Heart right ventricle (tissue), 16 donors: Measurements from ENCODE around the gene KCTD13. TPM values are rescaled to one million over a fixed set of nuclear protein-coding genes. Genes with fewer than 3 reads are reported as not detected.
A peak's percentile ranks its signal among the peaks of the same experiment; 100 is the strongest.
"Not testable (repeated sequence)": the region's sequence is repeated elsewhere in the genome, so short reads cannot be mapped to it uniquely, and the experiment has no call there.

Source experiments
- ATAC-seq, 8 donors: fragments of 200-7000 bp; cut with Tn5 transposase; one replicate each; pipeline ENCODE4 v1.9.1; 2020; ENCODE audit warnings: mild to moderate bottlenecking in 8 of 8, moderate library complexity in 8 of 8, moderate number of reproducible peaks in 1 of 8
- DNase-seq, 2 donors: peaks; one replicate each; pipeline ENCODE4 v3.0.0-alpha.2; 2020
- H3K27ac ChIP-seq, 10 donors: fragments of 200-600 bp; sonication (generic) in 2 of 10; one replicate each; pipeline versions ENCODE4 v1.5.0 to v1.8.0; 2020 to 2022; ENCODE audit warnings: mild to moderate bottlenecking in 3 of 10
- H3K27me3 ChIP-seq, 7 donors: fragments of 200-600 bp; one replicate each; pipeline ENCODE4 v1.8.0; 2021 to 2022; ENCODE audit warnings: mild to moderate bottlenecking in 2 of 7
- H3K36me3 ChIP-seq, 9 donors: fragments of 200-600 bp; sonication (generic) in 1 of 9; one replicate each; pipeline versions ENCODE4 v1.5.0 to v1.8.0; 2020 to 2022; ENCODE audit warnings: mild to moderate bottlenecking in 2 of 9
- H3K4me1 ChIP-seq, 9 donors: fragments of 200-600 bp; sonication (generic) in 1 of 9; one replicate each; pipeline versions ENCODE4 v1.5.0 to v1.8.0; 2020 to 2022; ENCODE audit warnings: mild to moderate bottlenecking in 4 of 9
- H3K4me3 ChIP-seq, 10 donors: fragments of 200-600 bp; sonication (generic) in 2 of 10; one replicate each; pipeline versions ENCODE4 v1.5.0 to v1.8.0; 2020 to 2022; ENCODE audit warnings: mild to moderate bottlenecking in 7 of 10, moderate library complexity in 2 of 10
- H3K9me3 ChIP-seq, 11 donors: fragments of 200-600 bp in 10 of 11; sonication (generic) in 2 of 11; one replicate each; pipeline versions ENCODE4 v1.5.0 to v1.8.0; 2013 to 2022; ENCODE audit warnings: mild to moderate bottlenecking in 2 of 11, control low read depth in 1 of 11, moderate library complexity in 1 of 11
- CTCF ChIP-seq, 9 donors: fragments of 200-600 bp; sonication (generic) in 2 of 9; IDR thresholded peaks; one replicate each; pipeline versions ENCODE4 v1.5.0 to v1.8.0; 2021 to 2022; ENCODE audit warnings: antibody characterized with exemption in 9 of 9, mild to moderate bottlenecking in 5 of 9, moderate library complexity in 1 of 9
- WGBS, 2 donors: extraction: QIAGEN DNeasy Blood & Tissue Kit; methylation state at CpG; one replicate each; pipeline ENCODE4 v1.1.7; 2013; ENCODE audit warnings: inconsistent platforms in 1 of 2; 5-methylcytosine and 5-hydroxymethylcytosine counted together
- intact Hi-C, 10 donors: fragments of 100-400 bp; cut with DNase I; formaldehyde crosslinking; loops; one replicate each; pipeline versions ENCODE4 v1.11.1 to v1.14.2; 2022
- polyA plus RNA-seq, 2 donors: library from polyadenylated mRNA; stranded (reverse); fragments of 200-250 nt; gene quantifications; one replicate each; pipeline ENCODE4 v1.2.3, GENCODE V29; 2013
- total RNA-seq, 10 donors: library from RNA; stranded (reverse); fragmentation: NEBNext Ultra II Directional in 3 of 10; extraction: Animal tissue kit (Norgen Biotek cat#: 25700) in 3 of 10; gene quantifications; one replicate each; pipeline versions ENCODE4 v1.2.1 to v1.2.4, GENCODE V29; 2021 to 2023
- donor health status: Arrhythmogenic right ventricular cardiomyopathy.
- donor health status: ischemic (EF 13 %, LVEDD 7.1; RV severe dilation, severe dysfunction).
- donor health status: healthy with polysubstance abuse.
- donor health status: DM: no; HTN: yes; CAD: no.
- donor health status: DM: no; HTN: no; CAD: no.
- donor health status: ischemic (EF 25% LVEDD 6.9; RV normal size, moderate dysfunction).
- donor health status: ischemic (EF 25% LVEDD 5.7; RV mildly dilated, moderate dysfunction).
- donor health status: healthy.
- donor health status: DM: yes; HTN: yes; CAD: no.
- donor health status: Ischemic cardiomyopathy.
- donor health status: ischemic (EF 35%, LVEDD 5.7; RV mildly dilated, moderate dysfunction).
- donor health status: nonischemic (EF 11% LVEDD 7.7; RV severe dilation, severe dysfunction).
- donor health status: DM: yes; HTN: yes; CAD: no.
- donor health status: PGD.
- donor health status: ischemic (EF 29% LVEDD 5.4; RV normal size, mild dysfunction).
- donor health status: nonischemic (EF 23%, LVEDD 6.1; RV moderate dilation, normal function).

KCTD13 gene
- total and polyA plus RNA-seq, 12 donors, result 5.2 to 18.0 (median 7.3) TPM

- Histone ChIP-seq H3K4me1 (peaks cover 0 to 35% (median 20%) of the 10 kb centered on the region in 9 donors), H3K9me3 (no peaks in the 10 kb centered on the region), H3K27me3 (no peaks in the 10 kb centered on the region), H3K27ac (peak within 1 kb of the TSS; percentile 93 to 98 (median 96)), H3K4me3 (peak within 1 kb of the TSS; percentile 46 to 94 (median 81)), H3K36me3 (peaks cover 0 to 31% (median 0%) of the 10 kb centered on the region in 9 donors)
- WGBS, 2 donors, result 1% methylated on average over 55 to 75 of the region's 75 CpGs
- intact Hi-C loops, result loop anchor here in 5 of 10 donors (1.0 to 10.0 kb wide), 5 partner anchors 12 to 147 kb away; partner anchors contain the start of genes HIRIP3 (in 3 of the 5), INO80E (in 3 of the 5), KCTD13 (in 2 of the 5) and CDIPT (in 1 of the 5)
- peak; percentile 29 to 69 (median 46) for TF ChIP-seq CTCF (IDR thresholded peaks at IDR 0.05)
- ATAC-seq, result peak; percentile 95 to 99 (median 97)
- DNase-seq, result peak; percentile 92 to 94
Observed at GRCh38 chr16:29961479-29962343, 35.7 kb upstream of the KCTD13 start, which contains the start of gene TMEM219. Gene TMEM219, plus strand, starts transcription at chr16:29962079. Its CDS starts 1,065 bp downstream, at chr16:29963144.

- intact Hi-C loops, result loop anchor here in 5 of 10 donors (5.0 to 10.0 kb wide), 4 partner anchors 34 to 146 kb away; partner anchors contain the start of genes HIRIP3 (in 3 of the 5), INO80E (in 3 of the 5), KCTD13 (in 2 of the 5) and CDIPT (in 1 of the 5)
- no peak for ATAC-seq
- DNase-seq, result no peak
- no peak for TF ChIP-seq CTCF (IDR thresholded peaks at IDR 0.05)
- Histone ChIP-seq H3K27ac (peak overlapping the region in 9 of 10 donors; percentile 93 to 98 (median 96)), H3K36me3 (peaks cover 0 to 28% (median 0%) of the 10 kb centered on the region in 9 donors), H3K4me3 (peak overlapping the region in 9 of 10 donors; percentile 64 to 94 (median 84)), H3K9me3 (no peaks in the 10 kb centered on the region), H3K27me3 (peaks cover 0 to under 1% (median 0%) of the 10 kb centered on the region in 7 donors), H3K4me1 (peaks cover 0 to 35% (median 20%) of the 10 kb centered on the region in 9 donors)
- 52 to 57% methylated on average over 10 of the region's 10 CpGs for WGBS, 2 donors
Observed at GRCh38 chr16:29961127-29961478, 35.1 kb upstream of the KCTD13 start.

GRCh38 chr16:29959821-29960220 lies 33.8 kb upstream of the KCTD13 start:
- WGBS, 2 donors, result 94 to 95% methylated on average over 4 of the region's 4 CpGs
- not testable (repeated sequence) for DNase-seq, H3K9me3 ChIP-seq, ATAC-seq, H3K27me3 ChIP-seq, H3K27ac ChIP-seq, H3K4me3 ChIP-seq
- intact Hi-C loops, result loop anchor here in 5 of 10 donors (5.0 to 10.0 kb wide), 4 partner anchors 33 to 145 kb away; partner anchors contain the start of genes HIRIP3 (in 3 of the 5), INO80E (in 3 of the 5), KCTD13 (in 2 of the 5) and CDIPT (in 1 of the 5)
- Histone ChIP-seq H3K4me1 (peaks cover 0 to 32% (median 20%) of the 10 kb centered on the region in 9 donors), H3K36me3 (peaks cover 0 to 17% (median 0%) of the 10 kb centered on the region in 9 donors)

- WGBS, 2 donors, result 81 to 85% methylated on average over 9 of the region's 9 CpGs
- TF ChIP-seq CTCF (IDR thresholded peaks at IDR 0.05), result no peak
- ATAC-seq, result no peak
- H3K9me3 ChIP-seq, result no peaks in the 10 kb centered on the region
- H3K4me3 ChIP-seq, result no peak overlapping the region
- DNase-seq, result no peak
- H3K36me3 ChIP-seq, result peaks cover 0 to 12% (median 0%) of the 10 kb centered on the region in 9 donors
- intact Hi-C loops, result no loop called here
- H3K27ac ChIP-seq, result no peak overlapping the region
- peaks cover 0 to 27% (median 18%) of the 10 kb centered on the region in 9 donors for H3K4me1 ChIP-seq
- H3K27me3 ChIP-seq, result peaks cover 0 to 4% (median 0%) of the 10 kb centered on the region in 7 donors
Observed at GRCh38 chr16:29959293-29959692, 33.3 kb upstream of the KCTD13 start.
